NCI-H526 treated with DMSO at 0.1 percent for 48 hours (cell line): Measurements from ENCODE around the gene FAM240A.

ENCODE experiments used
- DNase-seq: peaks from one replicate; lab custom pipeline; 2025; lab: John Stamatoyannopoulos, UW

The FAM240A gene

DNA sequence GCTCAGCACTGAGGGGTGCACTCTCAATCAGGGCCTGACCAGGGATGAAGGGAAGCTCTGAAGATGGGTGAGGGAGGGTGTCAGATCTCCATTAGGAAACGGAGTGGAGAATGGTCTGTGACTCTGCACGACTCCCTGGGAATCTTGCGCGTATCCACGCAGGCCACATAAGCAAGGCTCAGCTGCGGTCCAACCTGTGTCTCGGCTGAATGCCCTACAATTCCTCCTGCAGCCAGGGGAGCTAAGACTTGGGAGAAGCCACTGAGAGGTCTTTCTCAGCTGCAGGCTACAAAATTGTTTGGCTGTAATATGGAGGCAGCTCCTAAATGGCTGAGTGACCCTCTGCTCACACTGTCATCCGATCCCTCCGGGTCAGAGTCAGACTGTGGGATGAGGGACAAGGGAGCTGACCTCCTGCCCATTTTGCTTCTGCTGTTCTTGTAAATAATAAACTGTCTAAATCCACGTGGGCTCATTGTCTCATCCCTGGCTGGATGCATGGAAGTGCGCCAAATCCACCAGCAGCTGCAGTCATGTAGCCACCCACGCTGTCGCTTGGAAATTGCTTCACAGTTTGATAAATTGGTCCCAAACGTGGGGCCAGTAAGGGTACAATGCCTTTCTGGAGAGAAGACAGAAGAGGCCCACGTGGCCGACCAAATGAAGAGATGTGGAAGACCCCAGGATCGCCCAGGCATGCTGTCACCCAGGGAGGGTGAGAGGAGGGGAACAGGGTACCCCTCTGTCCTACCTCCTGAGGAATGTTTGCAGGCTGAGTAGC lies 50.6 kb downstream of the FAM240A start:
- DNase-seq: no peak

DNA sequence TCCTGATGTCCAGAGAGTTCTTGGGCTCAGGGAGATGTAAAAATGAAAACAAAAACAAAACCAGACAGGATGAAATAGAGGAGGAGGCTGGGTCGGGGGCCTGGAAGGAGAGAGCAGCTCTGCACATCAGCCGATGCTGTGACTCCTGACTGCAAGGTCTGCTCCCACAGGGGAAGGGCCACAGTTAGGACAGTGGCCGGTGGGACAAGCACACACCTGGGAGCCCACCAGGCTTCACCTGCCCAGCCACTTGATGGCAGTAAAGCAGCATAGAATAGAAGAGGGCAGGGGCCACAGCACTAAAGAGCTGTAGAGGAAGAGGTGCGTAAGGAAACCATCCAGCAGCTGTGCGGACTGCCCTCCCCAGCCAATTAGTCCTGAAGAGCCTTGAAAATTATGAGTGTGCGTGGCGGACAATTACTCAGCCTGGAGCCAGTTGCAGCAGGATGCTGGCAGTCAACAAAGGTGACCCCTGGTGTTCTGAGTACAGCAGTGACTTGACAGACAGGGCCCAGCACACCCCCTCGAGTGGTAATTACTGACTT lies 51.3 kb downstream of the FAM240A start:
- DNase-seq: no peak

DNA sequence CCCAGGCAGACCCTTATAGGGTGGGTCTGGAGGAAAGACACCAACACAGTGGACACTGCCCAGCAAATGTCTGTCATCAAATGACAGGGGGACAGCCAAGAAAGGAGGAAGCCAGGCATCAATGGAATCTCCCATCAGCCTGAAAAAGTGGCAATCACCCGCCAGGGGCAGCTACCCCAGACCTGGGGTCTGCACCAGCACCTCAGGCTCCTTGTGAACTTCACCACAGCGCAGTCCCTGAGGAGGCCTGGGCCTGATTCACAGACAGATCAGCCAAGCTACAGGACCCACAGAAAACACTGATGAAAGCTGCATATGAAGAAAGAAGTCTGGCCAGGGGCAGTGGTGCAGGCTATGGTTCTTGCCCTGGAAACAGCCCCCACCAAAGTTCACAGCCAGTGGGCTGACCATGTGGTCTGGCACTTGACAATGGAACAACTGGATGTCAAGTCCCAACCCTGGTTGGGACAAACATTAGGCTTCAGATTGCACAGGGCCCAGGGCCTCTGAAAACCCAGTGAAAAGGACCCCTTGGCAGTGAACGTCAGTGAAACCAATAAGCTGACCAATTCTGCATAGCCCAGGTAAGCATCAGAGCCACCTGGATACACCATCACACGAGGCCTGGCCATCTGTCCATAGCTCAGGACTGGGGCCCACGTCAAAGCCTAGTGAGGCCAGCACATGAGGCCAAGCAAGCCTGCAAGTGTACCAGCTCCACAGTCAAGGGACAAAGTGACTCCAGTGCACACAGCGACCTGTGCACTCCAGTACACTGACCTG lies 52.1 kb downstream of the FAM240A start:
- no peak for DNase-seq

DNA sequence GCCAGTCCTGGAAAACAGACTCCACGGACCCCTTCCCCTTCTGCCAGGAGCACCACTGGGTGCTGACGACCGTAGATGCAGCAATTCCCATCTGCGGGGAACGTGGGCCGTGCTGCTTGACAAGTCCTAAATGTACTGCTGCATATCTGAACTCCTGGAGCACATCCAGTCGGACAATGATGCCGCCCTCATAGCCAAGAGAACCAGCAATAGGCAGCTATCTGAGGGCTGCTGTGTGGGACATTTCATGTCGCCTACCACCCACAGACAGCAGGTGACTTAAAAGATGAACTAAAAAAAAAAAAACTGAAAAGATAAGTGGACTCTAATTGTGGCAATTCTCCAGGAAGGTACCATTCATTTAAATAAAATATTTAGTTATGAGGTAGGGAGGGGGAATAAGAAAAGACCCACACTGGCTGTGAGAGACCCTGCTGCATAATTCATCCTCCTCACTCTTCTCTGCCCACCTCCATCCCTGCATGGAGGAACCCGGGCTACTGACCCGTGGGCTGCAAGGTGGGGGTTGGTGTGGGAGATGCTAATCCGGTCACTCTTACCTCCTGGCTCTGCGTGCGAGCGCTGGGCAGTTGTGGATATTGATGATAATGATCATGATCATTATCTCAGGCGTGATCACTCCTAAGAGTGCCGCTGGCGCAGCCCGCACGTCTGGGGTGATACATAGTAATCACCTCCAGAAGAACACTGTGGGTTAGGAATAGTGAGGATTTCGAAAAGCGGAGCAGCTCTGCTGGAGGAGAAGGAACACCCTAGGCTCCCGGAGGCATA lies 52.8 kb downstream of the FAM240A start:
- no peak for DNase-seq

DNA sequence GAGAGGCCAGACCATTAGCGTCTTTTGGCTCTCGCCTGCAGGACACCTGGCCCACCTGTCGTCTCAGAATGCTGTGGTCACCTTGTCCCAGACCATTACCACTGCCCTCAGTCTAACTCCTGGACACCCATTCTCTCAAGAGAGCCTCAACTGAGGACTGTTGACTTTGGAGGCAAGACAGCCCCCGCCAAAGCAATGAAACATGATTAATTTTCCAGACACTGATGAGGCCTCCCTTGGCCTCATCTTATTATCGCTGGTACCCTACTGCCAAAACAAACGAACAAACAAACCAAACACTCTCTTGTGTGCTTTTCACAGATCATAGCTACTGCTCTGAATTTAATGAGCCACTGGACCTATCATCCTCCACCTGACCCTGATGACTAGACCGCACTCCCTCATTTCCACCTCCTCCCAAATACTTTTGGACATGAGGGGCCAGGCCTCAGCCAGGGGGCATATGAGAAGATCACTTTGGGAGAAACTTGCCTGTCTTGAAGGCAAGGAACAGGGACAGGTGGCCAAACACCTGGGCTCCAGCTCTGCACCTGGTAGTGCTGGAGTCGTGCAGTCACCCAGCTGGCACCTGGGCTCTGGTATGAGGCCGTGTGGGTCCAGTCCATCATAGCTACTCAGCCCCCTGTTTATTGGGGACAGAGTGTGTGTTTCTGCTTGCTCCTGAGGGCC lies 53.6 kb downstream of the FAM240A start:
- DNase-seq: no peak

DNA sequence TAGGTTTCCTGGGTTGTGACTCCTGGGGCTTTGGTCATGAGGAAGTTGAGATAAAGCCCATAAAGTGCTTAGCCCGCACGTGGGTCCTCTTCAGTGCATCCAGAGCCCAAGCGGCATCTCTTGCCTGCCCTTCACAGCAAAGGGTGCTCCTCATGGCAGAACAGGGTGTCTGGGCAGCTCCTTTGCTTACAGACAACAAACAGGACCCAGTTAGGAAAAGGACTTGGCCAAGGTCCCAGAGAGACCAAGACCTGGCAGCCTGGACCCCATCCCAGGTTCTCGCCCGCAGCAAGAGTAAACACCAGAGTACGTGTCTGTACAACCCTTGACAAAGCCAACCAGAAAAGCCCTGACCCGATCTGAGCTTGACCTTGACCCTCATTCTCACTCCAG lies 54.1 kb downstream of the FAM240A start:
- no peak for DNase-seq

DNA sequence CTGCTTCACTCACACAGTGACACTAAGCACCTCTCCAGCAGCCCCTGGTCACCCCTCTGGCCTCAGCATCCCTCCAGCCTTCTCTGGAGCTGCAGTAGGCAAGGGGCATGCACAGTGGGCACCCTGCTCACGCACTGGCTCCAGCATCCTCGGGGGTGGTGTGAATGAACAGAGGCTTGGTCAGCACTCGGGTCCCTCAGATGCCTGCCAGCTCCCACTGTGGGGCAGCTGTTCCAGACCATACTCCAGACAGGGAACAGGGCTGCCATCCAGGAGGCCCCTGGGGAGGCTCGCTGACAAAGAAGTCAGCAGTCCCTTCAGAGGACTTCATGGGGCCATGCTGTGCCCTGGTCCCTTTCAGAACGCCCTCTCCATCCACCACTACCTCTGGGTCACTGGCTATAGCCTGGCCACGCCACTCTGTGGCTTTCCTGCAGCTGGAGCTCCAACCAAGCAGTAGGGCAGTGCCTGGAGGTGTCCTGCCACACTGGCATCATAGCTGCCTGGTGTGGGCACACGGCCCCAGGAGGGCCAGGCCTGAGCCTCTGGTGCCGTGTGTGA lies 54.8 kb downstream of the FAM240A start:
- no peak for DNase-seq

DNA sequence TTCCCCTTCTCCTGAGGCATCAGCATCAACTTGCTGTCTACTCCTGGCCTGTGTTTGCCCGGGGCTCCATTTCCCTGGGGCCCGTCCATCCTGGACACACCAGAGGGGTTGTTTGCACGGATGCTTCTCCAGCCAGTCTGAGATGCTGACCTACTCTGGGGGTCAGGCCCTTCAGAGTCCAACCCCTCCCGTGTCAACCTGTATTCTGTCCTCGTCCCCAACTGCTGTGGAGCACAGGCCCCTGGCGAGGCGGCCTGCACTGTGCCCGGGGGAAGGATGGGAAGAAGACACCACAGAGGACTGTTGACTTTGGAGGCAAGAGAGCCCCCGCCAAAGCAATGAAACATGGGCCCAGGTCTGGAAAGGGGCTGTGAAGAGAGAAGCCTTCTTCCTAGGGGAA lies 55.3 kb downstream of the FAM240A start:
- no peak for DNase-seq

DNA sequence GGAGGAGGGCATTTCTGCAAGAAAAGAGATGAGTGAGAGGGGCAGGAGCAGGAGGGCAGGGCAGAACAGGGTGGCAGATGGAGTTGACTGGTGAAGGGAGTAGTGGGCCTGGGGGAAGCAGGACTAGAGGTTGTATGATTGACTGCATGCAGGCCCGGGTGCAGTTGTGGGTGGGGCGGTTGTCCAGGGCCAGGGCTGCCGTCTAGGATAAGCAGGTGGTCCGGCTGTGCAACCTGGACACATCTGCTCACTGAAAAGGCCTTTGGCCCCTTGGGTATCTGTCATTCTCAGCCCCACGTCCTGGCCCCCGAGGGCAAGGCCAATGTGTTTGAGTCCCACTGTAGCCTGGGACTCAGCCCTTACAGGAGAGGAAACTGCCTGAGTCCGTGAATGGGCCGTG lies 55.8 kb downstream of the FAM240A start:
- no peak for DNase-seq

DNA sequence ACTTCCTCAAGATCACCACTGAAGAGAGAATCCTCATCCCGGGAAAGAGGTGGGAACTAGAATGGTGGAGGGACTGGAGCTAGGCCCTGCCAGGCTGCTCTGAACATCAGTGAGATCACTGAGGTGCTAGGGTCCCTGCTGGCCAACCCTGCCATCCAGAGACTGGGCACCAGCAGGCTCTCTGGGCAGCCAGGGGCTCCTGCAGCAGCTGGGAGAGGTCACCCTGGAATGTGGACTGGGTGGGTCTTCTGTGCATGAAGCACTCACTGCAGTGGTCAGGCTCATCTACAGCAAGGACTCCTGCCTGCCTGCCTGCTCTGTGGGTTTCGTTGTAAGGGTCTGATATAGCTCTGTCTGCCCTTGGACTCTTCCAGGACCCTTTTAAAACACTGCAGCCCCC lies 56.3 kb downstream of the FAM240A start:
- DNase-seq: no peak

DNA sequence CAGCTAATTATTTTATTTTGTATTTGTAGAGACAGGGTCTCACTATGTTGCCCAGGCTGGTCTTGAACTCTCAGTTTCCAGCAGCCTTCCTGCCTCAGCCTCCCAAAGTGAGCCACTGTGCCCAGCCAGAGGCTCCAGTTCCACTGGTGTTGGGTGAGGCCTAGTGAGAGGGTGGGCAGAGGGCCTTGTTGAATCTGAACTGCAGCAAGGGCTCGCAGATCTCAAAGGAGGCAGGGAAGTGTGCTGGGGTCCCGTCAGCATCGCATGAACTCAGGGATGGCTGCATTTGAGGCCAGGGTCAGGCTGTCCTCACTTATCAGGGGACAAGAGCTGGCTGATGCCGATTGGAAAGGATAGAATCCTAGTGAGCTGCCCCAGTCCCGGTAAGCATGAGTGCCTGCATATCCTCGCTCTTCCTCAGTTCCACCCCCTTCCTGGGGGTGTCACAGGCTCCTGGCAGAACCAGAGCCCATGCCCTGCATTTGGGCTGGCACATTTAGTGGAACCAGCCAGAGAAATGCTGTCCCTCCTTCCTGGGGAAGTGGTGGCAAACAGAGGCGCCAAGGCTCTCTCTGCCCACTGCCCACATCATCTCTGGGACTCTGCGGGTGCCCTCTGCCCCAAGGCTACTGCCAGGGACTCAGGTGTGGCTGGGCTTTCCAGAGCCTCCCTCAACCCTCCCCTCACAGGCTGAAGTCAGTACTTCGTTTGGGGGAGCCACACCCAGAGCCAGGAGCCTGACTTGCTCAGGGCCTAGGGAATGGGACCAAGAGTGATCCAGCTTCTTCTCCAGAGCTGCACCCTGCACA lies 57.1 kb downstream of the FAM240A start:
- no peak for DNase-seq

DNA sequence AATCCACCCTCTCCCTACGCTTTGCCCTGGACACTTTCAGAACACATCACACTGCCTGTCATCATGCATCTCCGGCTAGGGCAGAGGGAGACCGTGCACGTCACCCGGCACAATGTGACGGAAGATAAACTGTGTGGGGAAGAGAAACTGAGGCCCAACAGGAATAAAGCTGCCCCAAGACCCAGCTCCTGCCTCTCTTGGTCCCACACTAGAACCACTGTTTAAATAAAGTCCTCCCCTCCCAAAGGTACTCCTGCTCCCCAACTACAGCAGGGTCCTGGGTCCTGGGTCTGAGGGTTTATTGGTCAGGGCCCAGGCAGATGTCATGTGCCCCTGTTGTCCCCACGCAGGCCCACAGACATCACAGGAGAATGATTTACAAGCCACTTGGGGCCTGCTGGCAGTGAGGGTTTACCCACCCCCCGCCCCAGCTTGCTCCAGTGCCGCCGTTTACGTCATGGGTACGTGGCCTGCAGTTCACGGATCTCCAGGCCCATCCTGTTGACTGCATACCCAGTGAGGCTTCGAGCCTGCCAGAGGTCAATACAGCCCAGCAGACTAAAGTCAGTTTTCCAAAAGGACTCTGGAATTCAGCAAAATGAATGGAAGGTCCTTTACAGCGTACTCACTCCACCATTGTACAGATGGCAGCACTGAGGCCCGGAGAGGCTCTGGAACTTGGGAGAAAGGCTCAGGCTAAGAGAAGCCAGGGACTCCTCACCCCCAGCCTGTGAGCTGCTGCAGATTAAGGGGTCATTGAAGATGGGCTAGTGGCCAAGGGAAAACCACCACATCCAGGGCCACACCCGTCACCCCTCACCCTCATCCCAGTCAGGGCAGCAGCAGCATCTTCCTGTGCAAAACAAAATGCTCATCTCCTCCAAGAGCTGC lies 57.9 kb downstream of the FAM240A start:
- no peak for DNase-seq

DNA sequence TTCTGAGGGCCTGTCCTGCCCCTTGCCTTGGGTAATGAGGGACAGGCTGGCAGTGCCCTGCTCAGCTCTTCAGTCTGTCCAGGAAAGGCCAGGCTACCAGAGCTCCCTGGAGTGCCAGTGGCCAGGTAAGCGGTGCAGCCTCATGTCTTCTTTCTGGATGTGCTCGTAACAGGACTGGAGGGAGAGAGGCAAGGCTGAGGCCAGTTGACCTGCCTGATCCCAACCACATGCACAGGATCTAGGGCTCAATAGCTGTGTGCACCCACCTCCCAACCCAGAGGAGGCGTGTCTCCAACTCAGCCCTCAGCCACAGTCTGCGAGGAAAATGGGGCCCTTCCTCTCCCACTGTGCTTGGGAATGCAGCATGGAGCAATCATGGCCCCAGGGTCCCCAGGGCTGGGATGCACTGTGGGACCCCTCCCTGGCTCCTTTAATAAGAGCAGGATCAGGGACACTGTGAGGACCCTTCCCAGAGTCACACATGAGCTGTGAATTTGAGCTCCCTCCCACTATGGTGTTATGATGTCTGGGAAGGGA lies 58.6 kb downstream of the FAM240A start:
- no peak for DNase-seq

DNA sequence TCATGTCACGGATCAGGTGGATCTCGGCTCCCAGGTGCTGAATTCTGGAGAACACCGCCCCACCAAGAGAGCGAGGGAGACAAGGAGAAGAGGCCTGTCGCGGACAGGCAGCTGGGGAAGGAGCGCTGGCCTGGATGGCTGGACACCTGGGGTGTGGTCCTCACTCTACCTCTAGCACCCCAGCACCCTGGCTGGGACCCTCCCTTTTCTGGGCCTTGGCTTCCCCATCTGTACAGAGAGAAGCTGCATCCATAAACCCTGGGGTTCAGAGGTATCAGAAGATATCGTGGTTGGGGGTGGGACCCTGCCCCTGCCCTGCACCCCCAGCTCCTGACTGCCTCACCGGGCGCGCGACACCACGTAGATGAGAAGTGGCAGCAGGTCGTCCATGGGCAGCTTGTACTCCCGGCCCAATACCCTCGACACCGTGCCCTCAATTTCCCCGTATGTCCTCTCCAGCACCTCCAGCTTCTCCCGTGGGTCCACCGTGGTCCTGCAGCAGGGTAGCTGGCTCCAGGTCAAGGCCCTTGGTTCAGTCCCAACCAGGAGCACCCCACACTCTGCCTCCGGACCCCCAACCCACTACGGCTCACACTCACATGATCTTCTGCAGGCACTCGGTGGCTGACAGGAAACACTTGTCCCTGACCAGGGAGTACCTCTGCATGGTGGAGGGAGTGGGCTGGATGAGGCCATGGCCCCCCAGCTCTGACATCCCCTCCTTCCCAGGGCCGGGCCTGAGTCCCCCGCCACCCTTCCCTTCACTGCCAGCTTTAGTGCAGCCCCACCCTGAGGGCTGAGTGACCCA lies 59.4 kb downstream of the FAM240A start:
- no peak for DNase-seq

DNA sequence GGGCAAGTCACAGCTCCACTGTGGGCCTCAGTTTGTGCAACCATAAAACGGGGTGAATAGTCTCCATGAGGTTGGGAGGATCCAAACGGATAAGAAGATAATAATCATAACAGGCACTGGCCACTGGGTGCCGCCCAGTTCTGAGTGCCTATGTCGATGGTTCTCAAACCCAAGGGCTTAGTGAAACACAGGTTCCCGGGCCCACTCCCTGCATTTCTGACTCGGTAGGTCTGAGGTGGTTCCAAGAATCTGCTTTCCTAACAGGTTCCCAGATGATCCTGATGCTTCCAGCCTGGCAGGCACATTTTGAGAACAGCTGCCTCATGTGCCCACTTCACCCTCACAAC lies 60.0 kb downstream of the FAM240A start:
- no peak for DNase-seq

DNA sequence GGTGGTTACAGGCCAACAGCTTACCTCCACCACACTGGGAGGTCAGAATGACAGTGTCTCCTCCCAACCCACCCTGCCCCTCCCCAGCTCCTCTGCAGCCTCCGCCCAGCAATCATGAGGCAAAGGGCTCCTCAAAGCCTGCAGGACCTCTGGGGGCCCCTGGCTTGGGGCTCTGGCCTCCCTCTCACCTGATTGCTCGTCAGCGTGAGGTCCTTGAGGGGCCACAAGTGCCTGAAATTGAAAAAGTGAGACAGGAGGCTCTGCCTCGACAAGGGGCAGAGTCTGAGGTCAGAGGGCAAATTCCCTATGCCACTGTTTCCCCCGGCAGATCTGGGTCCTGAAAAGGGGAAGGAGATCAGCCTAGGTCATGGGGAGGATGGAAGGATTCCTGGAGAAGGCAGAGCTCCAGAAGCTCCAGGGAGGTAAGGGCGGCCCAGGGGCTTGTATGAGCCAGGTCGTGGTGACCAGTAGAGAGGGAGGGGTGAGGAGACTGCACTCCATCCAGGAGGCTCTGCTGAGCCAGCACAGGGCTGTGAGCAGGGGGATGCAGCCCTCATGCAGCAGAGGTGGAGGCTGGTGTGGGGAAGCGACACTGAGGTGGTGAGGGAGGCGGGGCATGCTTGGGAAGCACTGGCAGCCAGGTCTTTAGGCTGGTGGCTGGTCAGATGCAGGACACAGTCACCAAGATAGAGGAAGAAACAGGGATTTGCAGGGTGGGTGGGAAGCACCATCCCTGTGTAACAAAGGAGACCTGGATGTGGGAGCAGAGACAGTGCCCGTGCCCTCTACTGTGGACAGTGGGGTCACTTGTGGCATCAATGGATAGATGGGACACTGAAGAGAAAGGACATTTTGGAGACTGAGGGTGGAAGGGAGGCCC lies 61.1 kb downstream of the FAM240A start:
- no peak for DNase-seq

DNA sequence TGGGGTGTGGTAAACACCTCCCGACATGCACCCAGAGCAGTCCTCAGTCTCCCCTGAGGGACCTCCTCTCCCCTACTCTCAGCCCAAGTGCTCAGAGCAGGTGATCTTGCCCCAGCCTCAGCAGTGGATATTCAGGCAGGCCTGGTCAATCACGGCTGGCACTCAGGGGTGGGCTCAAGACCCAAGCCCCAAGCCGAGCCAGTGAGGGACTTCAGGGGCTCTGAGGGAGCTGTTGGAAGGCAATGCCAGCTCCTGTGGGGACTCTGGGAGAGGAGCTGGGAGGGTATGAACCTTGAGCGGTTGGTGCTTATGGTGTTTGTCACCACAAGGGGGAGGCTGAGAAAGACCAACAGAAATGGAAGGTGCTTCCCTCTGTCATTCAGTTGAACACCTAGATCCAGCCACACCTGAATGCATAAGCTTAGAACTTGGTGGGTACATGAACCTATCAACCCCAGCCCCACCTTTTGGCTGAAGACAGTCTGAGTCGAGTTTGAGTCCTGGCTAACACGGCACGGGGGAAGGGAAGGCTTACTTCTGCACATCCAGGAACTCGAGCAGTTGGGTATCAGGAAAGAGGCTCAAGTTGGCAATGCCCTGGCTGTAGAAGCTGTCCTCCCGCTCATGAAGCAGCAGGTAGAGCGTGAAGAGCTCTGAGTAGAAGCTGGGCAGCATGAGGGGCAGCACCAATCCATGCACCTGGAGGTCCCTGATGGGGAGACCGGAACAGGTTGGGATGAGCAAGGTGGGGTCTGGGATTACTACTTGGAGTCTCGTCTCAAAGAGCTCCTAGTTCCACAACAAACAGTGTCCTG lies 61.9 kb downstream of the FAM240A start:
- no peak for DNase-seq
